ENCODE measurements around the gene HCN4. TPM values are rescaled to one million over a fixed set of nuclear protein-coding genes. Genes with fewer than 3 reads are reported as not detected.

HCN4 gene
- total and polyA plus RNA-seq, 7 experiments from 2014 or later, result 0.02 TPM; not detected in 6

GRCh38 chr15:73382115-73382514, 13.4 kb upstream of the HCN4 start:
- Mint-ChIP-seq H3K27me3 (peaks cover 2 to 52% (median 45%) of the 10 kb centered on the region in 5 donors), H3K36me3 (peaks cover 0 to 14% (median 4%) of the 10 kb centered on the region in 5 donors), H3K4me1 (peaks cover 0 to under 1% (median 0%) of the 10 kb centered on the region in 7 donors), H3K9me3 (peaks cover 2 to 35% (median 17%) of the 10 kb centered on the region in 11 donors), H3K4me3 (no peak overlapping the region), H3K27ac (no peak overlapping the region)
- POLR2A ChIA-PET, result no interaction called here
- ATAC-seq (no peak), DNase-seq (no peak)
- H3K36me3 ChIP-seq (ENCODE audit: control insufficient read depth in 2 of 3, insufficient read depth in 3 of 3, low read length in 3 of 3), result no peaks in the 10 kb centered on the region
- intact Hi-C loops (cut with micrococcal nuclease), result no loop called here
- no peaks in the 10 kb centered on the region for H3K27me3 ChIP-seq (ENCODE audit: control insufficient read depth in 2 of 2, insufficient read depth in 2 of 2, low read length in 2 of 2)
- H3K27ac ChIP-seq (ENCODE audit: low read depth, low read length), result no peak overlapping the region
- no peak overlapping the region for H3K4me3 ChIP-seq (ENCODE audit: low read length)
- H3K4me1 ChIP-seq (ENCODE audit: control insufficient read depth in 2 of 2, insufficient read depth in 2 of 2, low read length in 2 of 2), result no peaks in the 10 kb centered on the region
- H3K9me3 ChIP-seq (ENCODE audit: control insufficient read depth in 2 of 3, low read length in 3 of 3), result peaks cover 0 to 10% (median 0%) of the 10 kb centered on the region in 3 experiments
- CTCF ChIA-PET, result no interaction called here

- no peak overlapping the region for H3K4me3 Mint-ChIP-seq
- peaks cover 5 to 35% (median 17%) of the 10 kb centered on the region in 11 donors for H3K9me3 Mint-ChIP-seq
- ChIA-PET POLR2A (no interaction called here), CTCF (no interaction called here)
- H3K4me3 ChIP-seq (ENCODE audit: low read length), result no peak overlapping the region
- peaks cover under 1 to 47% (median 42%) of the 10 kb centered on the region in 5 donors for H3K27me3 Mint-ChIP-seq
- peaks cover 0 to 14% (median 4%) of the 10 kb centered on the region in 5 donors for H3K36me3 Mint-ChIP-seq
- no peaks in the 10 kb centered on the region for H3K36me3 ChIP-seq (ENCODE audit: control insufficient read depth in 2 of 3, insufficient read depth in 3 of 3, low read length in 3 of 3)
- no peaks in the 10 kb centered on the region for H3K27me3 ChIP-seq (ENCODE audit: control insufficient read depth in 2 of 2, insufficient read depth in 2 of 2, low read length in 2 of 2)
- no peak overlapping the region for H3K27ac ChIP-seq (ENCODE audit: low read depth, low read length)
- peaks cover 0 to 10% (median 0%) of the 10 kb centered on the region in 3 experiments for H3K9me3 ChIP-seq (ENCODE audit: control insufficient read depth in 2 of 3, low read length in 3 of 3)
- no peak overlapping the region for H3K27ac Mint-ChIP-seq
- intact Hi-C loops (cut with micrococcal nuclease), result no loop called here
- no peak for ATAC-seq
- DNase-seq, result no peak
- H3K4me1 Mint-ChIP-seq, result no peaks in the 10 kb centered on the region
- no peaks in the 10 kb centered on the region for H3K4me1 ChIP-seq (ENCODE audit: control insufficient read depth in 2 of 2, insufficient read depth in 2 of 2, low read length in 2 of 2)
These were observed 11.9 kb upstream of the HCN4 start for GRCh38 chr15:73380661-73381060.

- Histone ChIP-seq H3K27ac (ENCODE audit: low read depth, low read length) (no peak overlapping the region), H3K4me1 (ENCODE audit: control insufficient read depth in 2 of 2, insufficient read depth in 2 of 2, low read length in 2 of 2) (no peaks in the 10 kb centered on the region), H3K4me3 (ENCODE audit: low read length) (no peak overlapping the region), H3K27me3 (ENCODE audit: control insufficient read depth in 2 of 2, insufficient read depth in 2 of 2, low read length in 2 of 2) (no peaks in the 10 kb centered on the region), H3K9me3 (ENCODE audit: control insufficient read depth in 2 of 3, low read length in 3 of 3) (peaks cover 0 to 8% (median 0%) of the 10 kb centered on the region in 3 experiments), H3K36me3 (ENCODE audit: control insufficient read depth in 2 of 3, insufficient read depth in 3 of 3, low read length in 3 of 3) (no peaks in the 10 kb centered on the region)
- H3K36me3 Mint-ChIP-seq, result peaks cover 0 to 14% (median 4%) of the 10 kb centered on the region in 5 donors
- H3K27ac Mint-ChIP-seq, result no peak overlapping the region
- peaks cover 0 to 2% (median 0%) of the 10 kb centered on the region in 7 donors for H3K4me1 Mint-ChIP-seq
- ATAC-seq (no peak), DNase-seq (no peak)
- H3K27me3 Mint-ChIP-seq, result peaks cover 2 to 44% (median 31%) of the 10 kb centered on the region in 5 donors
- intact Hi-C loops (cut with micrococcal nuclease), result no loop called here
- no peak overlapping the region for H3K4me3 Mint-ChIP-seq
- H3K9me3 Mint-ChIP-seq, result peaks cover 5 to 35% (median 16%) of the 10 kb centered on the region in 11 donors
- ChIA-PET POLR2A (no interaction called here), CTCF (no interaction called here)
These were observed 9.3 kb upstream of the HCN4 start for GRCh38 chr15:73378089-73378488.

GRCh38 chr15:73375755-73376305, 7.1 kb upstream of the HCN4 start:
- Histone ChIP-seq H3K9me3 (ENCODE audit: control insufficient read depth in 2 of 3, low read length in 3 of 3) (peaks cover 0 to 4% (median 0%) of the 10 kb centered on the region in 3 experiments), H3K36me3 (ENCODE audit: control insufficient read depth in 2 of 3, insufficient read depth in 3 of 3, low read length in 3 of 3) (no peaks in the 10 kb centered on the region), H3K27ac (ENCODE audit: low read depth, low read length) (no peak overlapping the region), H3K4me3 (ENCODE audit: low read length) (no peak overlapping the region), H3K4me1 (ENCODE audit: control insufficient read depth in 2 of 2, insufficient read depth in 2 of 2, low read length in 2 of 2) (no peaks in the 10 kb centered on the region), H3K27me3 (ENCODE audit: control insufficient read depth in 2 of 2, insufficient read depth in 2 of 2, low read length in 2 of 2) (no peaks in the 10 kb centered on the region)
- H3K9me3 Mint-ChIP-seq, result peaks cover 0 to 13% (median 5%) of the 10 kb centered on the region in 11 donors
- peaks cover 0 to 2% (median 0%) of the 10 kb centered on the region in 7 donors for H3K4me1 Mint-ChIP-seq
- H3K27ac Mint-ChIP-seq, result no peak overlapping the region
- ATAC-seq (no peak), DNase-seq (no peak)
- CTCF ChIA-PET, result no interaction called here
- peaks cover 18 to 39% (median 37%) of the 10 kb centered on the region in 5 donors for H3K27me3 Mint-ChIP-seq
- POLR2A ChIA-PET, result no interaction called here
- peaks cover 0 to 3% (median 0%) of the 10 kb centered on the region in 5 donors for H3K36me3 Mint-ChIP-seq
- intact Hi-C loops (cut with micrococcal nuclease), result no loop called here
- H3K4me3 Mint-ChIP-seq, result no peak overlapping the region

- ChIA-PET CTCF (no interaction called here), POLR2A (no interaction called here)
- Mint-ChIP-seq H3K36me3 (no peaks in the 10 kb centered on the region), H3K27me3 (peaks cover 27 to 42% (median 37%) of the 10 kb centered on the region in 5 donors), H3K9me3 (peaks cover 0 to 4% (median 2%) of the 10 kb centered on the region in 11 donors), H3K4me3 (no peak overlapping the region), H3K4me1 (peaks cover 0 to 2% (median 0%) of the 10 kb centered on the region in 7 donors), H3K27ac (no peak overlapping the region)
- Histone ChIP-seq H3K4me3 (ENCODE audit: low read length) (no peak overlapping the region), H3K36me3 (ENCODE audit: control insufficient read depth in 2 of 3, insufficient read depth in 3 of 3, low read length in 3 of 3) (no peaks in the 10 kb centered on the region), H3K27ac (ENCODE audit: low read depth, low read length) (no peak overlapping the region), H3K9me3 (ENCODE audit: control insufficient read depth in 2 of 3, low read length in 3 of 3) (no peaks in the 10 kb centered on the region), H3K4me1 (ENCODE audit: control insufficient read depth in 2 of 2, insufficient read depth in 2 of 2, low read length in 2 of 2) (no peaks in the 10 kb centered on the region), H3K27me3 (ENCODE audit: control insufficient read depth in 2 of 2, insufficient read depth in 2 of 2, low read length in 2 of 2) (no peaks in the 10 kb centered on the region)
- intact Hi-C loops (cut with micrococcal nuclease), result no loop called here
- ATAC-seq (no peak), DNase-seq (no peak)
These were observed 6.3 kb upstream of the HCN4 start for GRCh38 chr15:73375012-73375411.

- Histone ChIP-seq H3K27me3 (ENCODE audit: control insufficient read depth in 2 of 2, insufficient read depth in 2 of 2, low read length in 2 of 2) (no peaks in the 10 kb centered on the region), H3K4me1 (ENCODE audit: control insufficient read depth in 2 of 2, insufficient read depth in 2 of 2, low read length in 2 of 2) (no peaks in the 10 kb centered on the region), H3K27ac (ENCODE audit: low read depth, low read length) (no peak overlapping the region), H3K9me3 (ENCODE audit: control insufficient read depth in 2 of 3, low read length in 3 of 3) (no peaks in the 10 kb centered on the region), H3K36me3 (ENCODE audit: control insufficient read depth in 2 of 3, insufficient read depth in 3 of 3, low read length in 3 of 3) (no peaks in the 10 kb centered on the region), H3K4me3 (ENCODE audit: low read length) (no peak overlapping the region)
- H3K27me3 Mint-ChIP-seq, result peaks cover 31 to 43% (median 37%) of the 10 kb centered on the region in 5 donors
- intact Hi-C loops (cut with micrococcal nuclease), result no loop called here
- H3K27ac Mint-ChIP-seq, result no peak overlapping the region
- DNase-seq (no peak), ATAC-seq (no peak)
- no peaks in the 10 kb centered on the region for H3K36me3 Mint-ChIP-seq
- ChIA-PET POLR2A (no interaction called here), CTCF (interaction anchor here (0.6 kb wide), 1 partner anchor 216 kb away, joined by 4 read pairs; no protein-coding TSS in a partner anchor)
- peaks cover 0 to 2% (median 0%) of the 10 kb centered on the region in 7 donors for H3K4me1 Mint-ChIP-seq
- peaks cover 0 to 4% (median under 1%) of the 10 kb centered on the region in 11 donors for H3K9me3 Mint-ChIP-seq
- no peak overlapping the region for H3K4me3 Mint-ChIP-seq
These were observed 5.8 kb upstream of the HCN4 start for GRCh38 chr15:73374604-73375003.

GRCh38 chr15:73373221-73373620, 4.5 kb upstream of the HCN4 start:
- Mint-ChIP-seq H3K4me3 (no peak overlapping the region), H3K27ac (no peak overlapping the region), H3K27me3 (peaks cover 35 to 43% (median 40%) of the 10 kb centered on the region in 5 donors), H3K36me3 (no peaks in the 10 kb centered on the region), H3K9me3 (peaks cover 0 to 4% (median 0%) of the 10 kb centered on the region in 11 donors), H3K4me1 (peaks cover 0 to 2% (median 0%) of the 10 kb centered on the region in 7 donors)
- H3K4me1 ChIP-seq (ENCODE audit: control insufficient read depth in 2 of 2, insufficient read depth in 2 of 2, low read length in 2 of 2), result no peaks in the 10 kb centered on the region
- no peak overlapping the region for H3K27ac ChIP-seq (ENCODE audit: low read depth, low read length)
- H3K4me3 ChIP-seq (ENCODE audit: low read length), result no peak overlapping the region
- no peaks in the 10 kb centered on the region for H3K9me3 ChIP-seq (ENCODE audit: control insufficient read depth in 2 of 3, low read length in 3 of 3)
- H3K36me3 ChIP-seq (ENCODE audit: control insufficient read depth in 2 of 3, insufficient read depth in 3 of 3, low read length in 3 of 3), result no peaks in the 10 kb centered on the region
- CTCF ChIA-PET, result no interaction called here
- ATAC-seq (no peak), DNase-seq (no peak)
- POLR2A ChIA-PET, result no interaction called here
- intact Hi-C loops (cut with micrococcal nuclease), result no loop called here
- no peaks in the 10 kb centered on the region for H3K27me3 ChIP-seq (ENCODE audit: control insufficient read depth in 2 of 2, insufficient read depth in 2 of 2, low read length in 2 of 2)
